BLaER1 treated with 17β-estradiol and CSF1 and Interleukin-3, amounts not matched to agents 10 nM and 100 nM (cell line): ENCODE data around the gene MAP6.

Experiments used
- H3K27ac ChIP-seq, 11 experiments: shearing (Covaris generic); formaldehyde crosslinking; 2 replicates each; pipeline ENCODE4 v1.8.1; 2022
- H3K27me3 ChIP-seq, 11 experiments: shearing (Covaris generic); formaldehyde crosslinking; 2 replicates each; pipeline ENCODE4 v1.8.1; 2022
- H3K36me3 ChIP-seq, 11 experiments: shearing (Covaris generic); formaldehyde crosslinking; 2 replicates each; pipeline ENCODE4 v1.8.1; 2022
- H3K4me1 ChIP-seq, 10 experiments: shearing (Covaris generic); formaldehyde crosslinking; 2 replicates each; pipeline ENCODE4 v1.8.1; 2022
- H3K4me2 ChIP-seq, 11 experiments: shearing (Covaris generic); formaldehyde crosslinking; 2 replicates each; pipeline ENCODE4 v1.8.1; 2022
- H3K4me3 ChIP-seq, 10 experiments: shearing (Covaris generic); formaldehyde crosslinking; 2 replicates each; pipeline ENCODE4 v1.8.1; 2022
- H3K9ac ChIP-seq, 11 experiments: shearing (Covaris generic); formaldehyde crosslinking; 2 replicates each; pipeline ENCODE4 v1.8.1; 2022
- H3K9me3 ChIP-seq, 11 experiments: shearing (Covaris generic); formaldehyde crosslinking; replicated peaks in 1 of 11; 2 replicates each; pipeline ENCODE4 v1.8.1; 2022
- H4K20me1 ChIP-seq, 11 experiments: shearing (Covaris generic); formaldehyde crosslinking; 2 replicates each; pipeline ENCODE4 v1.8.1; 2022
- Cebpa-rat ChIP-seq, 11 experiments: shearing (Covaris generic); IDR thresholded peaks; 2 replicates each; pipeline ENCODE4 v1.8.1; 2022

MAP6 gene

DNA sequence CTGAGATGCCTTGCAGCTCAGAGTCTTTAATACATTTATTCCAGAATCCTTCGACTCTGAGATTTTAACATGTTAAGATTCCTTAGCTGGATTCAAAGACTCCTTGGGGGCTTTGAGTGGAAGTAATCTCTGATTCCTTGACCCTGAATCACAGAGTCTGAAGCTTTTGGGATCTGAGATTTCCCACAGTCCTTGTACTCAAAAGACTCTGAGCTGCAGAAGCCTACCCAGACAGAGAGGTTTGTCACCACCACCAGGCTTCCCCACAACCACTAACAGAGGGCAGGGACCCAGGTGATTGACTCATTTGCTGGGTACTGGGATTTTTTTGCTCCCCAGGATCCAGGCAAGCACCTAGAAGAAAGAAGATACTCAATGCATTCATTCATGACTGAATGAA is 108.2 kb downstream of the MAP6 start:
- Histone ChIP-seq H4K20me1 (peaks cover 0 to 14% (median 6%) of the 10 kb centered on the region in 11 experiments; a peak in 8 of 22 replicates), H3K27ac (no peak overlapping the region), H3K36me3 (peaks cover 0 to 11% (median 1%) of the 10 kb centered on the region in 11 experiments; a peak in 9 of 22 replicates), H3K9ac (0 out of 22 replicates have a peak overlapping the region, but pooled peaks of 1 of the 11 experiments have one; percentile 94), H3K4me3 (no peak overlapping the region), H3K4me2 (no peak overlapping the region), H3K4me1 (peaks cover 31 to 50% (median 39%) of the 10 kb centered on the region in 10 experiments), H3K27me3 (no peaks in the 10 kb centered on the region), H3K9me3 (no peaks in the 10 kb centered on the region)
- no peak for TF ChIP-seq Cebpa-rat (IDR thresholded peaks at IDR 0.05)

DNA sequence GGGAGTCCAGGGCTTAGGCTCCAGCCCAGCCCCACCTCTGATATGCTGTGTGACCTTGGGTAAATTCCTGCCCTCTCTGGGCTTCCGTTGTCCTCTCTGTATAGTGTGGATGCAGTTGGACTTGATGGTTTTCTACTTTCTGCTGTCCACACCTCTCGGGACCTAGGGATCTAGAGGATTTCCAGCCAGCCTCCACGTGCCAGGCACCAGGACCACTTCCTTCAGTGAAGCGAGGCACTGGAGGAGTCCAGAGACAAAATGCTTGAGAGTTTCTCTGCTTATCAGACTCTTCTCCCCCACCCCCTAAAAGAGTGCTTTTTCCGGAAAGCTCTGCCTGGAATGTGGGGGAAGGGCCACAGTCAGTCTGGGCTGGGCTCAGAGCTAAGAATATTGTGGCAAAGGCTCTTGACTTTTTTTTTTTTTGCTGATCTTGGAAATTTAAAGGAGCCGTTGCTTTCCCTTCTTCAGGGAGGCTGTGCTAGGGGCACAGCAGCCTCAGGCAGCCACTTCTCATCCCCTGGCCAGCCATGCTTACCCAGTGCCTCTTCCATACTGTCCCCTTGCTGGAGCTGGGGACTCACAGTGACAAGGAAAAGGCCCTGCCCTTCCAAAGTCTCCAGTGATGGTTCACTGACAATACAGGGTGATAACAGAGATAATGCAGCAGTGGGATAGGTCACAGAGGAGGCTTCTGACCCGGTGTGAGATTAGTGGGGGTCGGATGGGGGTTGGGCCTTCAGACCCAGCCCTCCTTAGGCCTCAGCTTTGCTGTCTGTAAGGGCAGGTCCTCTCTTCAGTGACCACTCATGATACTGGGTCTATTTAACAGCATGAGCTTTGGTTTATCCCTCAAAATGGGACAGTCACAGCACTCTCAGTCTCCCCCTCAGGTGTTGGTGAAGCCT is 109.6 kb downstream of the MAP6 start:
- H3K36me3 ChIP-seq: no peaks in the 10 kb centered on the region
- peak overlapping the region in 2 of 11 experiments; percentile 7 to 10; a peak in 2 of 22 replicates for H3K4me2 ChIP-seq
- peaks cover 23 to 44% (median 35%) of the 10 kb centered on the region in 10 experiments for H3K4me1 ChIP-seq
- no peaks in the 10 kb centered on the region for H3K27me3 ChIP-seq
- H3K4me3 ChIP-seq: no peak overlapping the region
- H3K27ac ChIP-seq: no peak overlapping the region; a peak in 1 of 22 replicates
- no peak for TF ChIP-seq Cebpa-rat (IDR thresholded peaks at IDR 0.05)
- H3K9me3 ChIP-seq: no peaks in the 10 kb centered on the region
- no peaks in the 10 kb centered on the region; a peak in 1 of 22 replicates for H4K20me1 ChIP-seq
- H3K9ac ChIP-seq: no peak overlapping the region; a peak in 2 of 22 replicates

DNA sequence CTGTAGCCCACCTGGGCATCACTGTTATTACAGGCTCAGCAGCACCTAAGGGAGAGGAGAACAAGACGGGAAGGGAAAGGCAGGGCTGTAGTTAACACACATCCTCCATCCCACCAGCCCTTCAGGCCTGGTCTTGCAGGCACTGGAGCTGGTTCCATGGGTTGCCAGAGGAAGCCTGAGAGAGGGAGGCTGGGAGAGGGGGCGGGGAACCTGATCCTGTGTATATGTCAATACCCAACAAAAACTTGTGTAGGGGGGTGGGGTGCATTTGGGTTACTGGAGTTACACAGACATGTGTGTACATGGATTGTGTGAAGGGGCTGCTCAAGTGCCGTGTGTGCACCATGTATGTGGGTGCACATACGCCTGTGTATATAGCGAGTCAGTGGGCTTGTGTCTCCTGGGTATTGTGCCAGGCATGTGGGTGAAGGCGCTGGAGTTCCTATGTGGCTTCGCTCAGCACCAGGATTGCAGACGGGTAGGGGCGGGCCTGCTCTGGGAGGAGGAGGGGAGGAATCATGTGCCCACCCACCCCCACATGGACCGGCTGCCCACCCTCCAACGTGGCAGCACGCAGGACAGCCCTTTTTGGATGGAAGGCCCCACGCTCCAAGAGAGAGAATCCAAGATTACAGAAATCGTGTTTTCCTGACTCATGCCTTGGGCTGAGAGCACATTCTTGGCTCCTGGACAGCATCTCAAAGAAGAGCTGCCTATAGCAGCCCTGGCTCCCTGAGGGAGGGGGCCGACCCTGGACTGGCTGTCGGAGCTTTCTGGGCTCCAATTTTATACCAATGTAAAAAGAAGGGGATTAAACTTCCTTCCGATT is 111.0 kb downstream of the MAP6 start:
- H4K20me1 ChIP-seq: no peaks in the 10 kb centered on the region
- no peak overlapping the region for H3K27ac ChIP-seq
- H3K27me3 ChIP-seq: no peaks in the 10 kb centered on the region
- H3K36me3 ChIP-seq: no peaks in the 10 kb centered on the region
- no peak overlapping the region for H3K4me3 ChIP-seq
- H3K4me2 ChIP-seq: no peak overlapping the region
- no peak overlapping the region for H3K9ac ChIP-seq
- no peak for TF ChIP-seq Cebpa-rat (IDR thresholded peaks at IDR 0.05)
- H3K4me1 ChIP-seq: peaks cover 16 to 40% (median 30%) of the 10 kb centered on the region in 10 experiments
- no peaks in the 10 kb centered on the region for H3K9me3 ChIP-seq

DNA sequence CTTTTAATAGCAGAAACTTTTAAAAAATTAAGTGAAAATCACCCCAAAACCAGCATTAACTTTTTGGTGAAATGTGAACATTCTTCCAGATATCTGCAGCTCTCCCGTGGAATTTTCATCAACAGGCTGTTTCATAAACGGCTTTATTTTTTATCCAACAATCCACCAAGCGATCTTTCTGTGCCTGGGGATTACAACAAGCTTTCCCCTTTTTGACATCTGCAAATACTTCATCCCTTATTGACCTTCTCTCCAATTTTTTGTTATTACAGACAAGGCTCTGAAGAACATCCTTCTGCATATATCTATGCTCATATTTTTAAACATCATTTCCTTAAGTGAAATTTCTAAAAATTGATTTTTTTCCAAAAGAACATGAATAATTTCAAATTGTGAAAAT is 112.6 kb downstream of the MAP6 start:
- no peak overlapping the region for H3K9ac ChIP-seq
- peaks cover 10 to 34% (median 23%) of the 10 kb centered on the region in 10 experiments for H3K4me1 ChIP-seq
- no peak overlapping the region for H3K4me3 ChIP-seq
- no peaks in the 10 kb centered on the region for H3K36me3 ChIP-seq
- no peak for TF ChIP-seq Cebpa-rat (IDR thresholded peaks at IDR 0.05)
- H3K9me3 ChIP-seq: no peaks in the 10 kb centered on the region
- H3K4me2 ChIP-seq: no peak overlapping the region
- no peaks in the 10 kb centered on the region for H3K27me3 ChIP-seq
- H4K20me1 ChIP-seq: no peaks in the 10 kb centered on the region
- H3K27ac ChIP-seq: no peak overlapping the region

DNA sequence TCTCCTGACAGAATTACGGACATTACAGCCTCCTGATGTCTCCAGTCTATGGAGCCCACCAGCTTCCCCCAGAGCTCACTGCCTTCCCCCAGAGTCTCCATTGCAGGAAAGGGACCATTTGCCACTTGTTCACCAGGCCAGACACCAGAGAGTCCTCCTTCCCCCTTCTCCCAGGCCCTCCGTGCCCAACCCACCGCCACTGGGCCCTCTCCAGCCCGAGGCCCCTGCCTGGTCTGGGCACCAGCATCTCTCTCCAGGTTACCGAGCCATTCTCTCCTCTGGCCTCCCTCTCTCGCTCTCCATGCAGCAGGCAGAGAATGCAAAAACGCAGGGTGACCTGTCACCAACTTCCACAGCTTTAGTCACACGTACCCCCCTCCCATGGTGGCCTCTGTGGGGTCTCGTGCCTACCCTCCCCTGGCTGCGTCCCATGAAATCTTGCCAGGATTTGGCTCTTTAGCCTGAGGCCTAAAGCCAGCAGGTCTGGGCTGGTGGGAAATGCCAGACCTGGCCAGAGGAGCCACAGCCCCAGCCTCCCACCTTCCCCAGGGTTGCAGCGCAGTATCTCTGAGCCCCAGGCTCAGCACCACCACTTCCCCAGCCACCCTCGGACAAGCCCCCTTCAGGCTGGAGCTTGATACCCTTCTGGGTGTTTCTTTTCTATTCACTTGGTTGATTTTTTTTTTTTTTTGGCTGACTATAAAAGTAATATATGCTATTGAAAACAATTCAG is 113.6 kb downstream of the MAP6 start:
- Histone ChIP-seq H3K4me1 (peaks cover 16 to 38% (median 25%) of the 10 kb centered on the region in 10 experiments), H3K36me3 (no peaks in the 10 kb centered on the region), H3K27me3 (no peaks in the 10 kb centered on the region), H3K4me3 (no peak overlapping the region), H3K9me3 (no peaks in the 10 kb centered on the region), H3K9ac (peak overlapping the region in 4 of 11 experiments; percentile 46 to 66 (median 56); a peak in 5 of 22 replicates), H4K20me1 (no peaks in the 10 kb centered on the region), H3K4me2 (peak overlapping the region in 7 of 11 experiments; percentile 23 to 74 (median 64); a peak in 10 of 22 replicates), H3K27ac (peak overlapping the region in 7 of 11 experiments; percentile 24 to 71 (median 59); a peak in 11 of 22 replicates)
- TF ChIP-seq Cebpa-rat (IDR thresholded peaks at IDR 0.05): no peak

DNA sequence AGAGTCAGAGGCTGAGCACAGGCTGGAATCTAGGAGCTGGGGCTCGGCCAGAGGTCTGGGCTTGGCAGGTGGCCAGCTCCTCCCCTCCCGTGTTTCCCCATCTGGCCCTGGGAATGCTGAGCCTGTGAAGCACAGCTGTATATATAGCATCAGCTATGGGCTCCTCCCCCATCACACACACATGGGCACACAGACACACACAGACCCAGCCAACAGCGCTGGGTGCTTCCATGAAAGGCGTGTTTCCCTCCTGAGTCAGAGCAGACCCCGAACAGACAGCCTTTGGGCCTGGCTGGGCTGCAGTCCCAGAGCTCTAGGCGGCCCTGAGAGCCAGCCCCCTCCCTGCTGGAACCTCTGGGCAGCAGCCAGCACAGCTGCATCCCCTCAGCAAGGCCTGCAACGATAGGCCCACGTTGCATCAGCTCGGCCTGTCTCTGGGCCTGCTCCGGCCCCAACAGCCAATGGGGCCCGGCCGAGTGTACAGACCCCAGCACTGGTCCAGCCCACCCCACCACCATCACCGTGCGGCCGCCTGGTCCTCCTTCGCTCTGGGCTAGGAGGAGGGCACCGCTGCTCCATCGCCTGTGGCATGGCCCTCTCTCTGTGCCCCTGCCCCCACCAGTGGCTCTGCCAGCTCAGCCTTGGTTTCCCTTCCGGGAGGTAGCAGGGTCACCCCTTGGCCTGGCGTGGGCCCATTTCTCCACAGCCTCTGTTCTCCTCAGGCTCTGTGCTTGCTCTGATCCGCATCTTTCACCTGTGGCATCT is 114.4 kb downstream of the MAP6 start:
- TF ChIP-seq Cebpa-rat (IDR thresholded peaks at IDR 0.05): no peak
- peaks cover 0 to under 1% (median 0%) of the 10 kb centered on the region in 11 experiments; a peak in 1 of 22 replicates for H3K9me3 ChIP-seq
- peak overlapping the region in 7 of 11 experiments; percentile 6 to 66 (median 46); a peak in 11 of 22 replicates for H3K9ac ChIP-seq
- peak overlapping the region; percentile 23 to 74 (median 57) for H3K4me2 ChIP-seq
- no peak overlapping the region for H3K4me3 ChIP-seq
- no peaks in the 10 kb centered on the region for H3K36me3 ChIP-seq
- no peaks in the 10 kb centered on the region for H4K20me1 ChIP-seq
- H3K4me1 ChIP-seq: peaks cover 16 to 45% (median 31%) of the 10 kb centered on the region in 10 experiments
- H3K27me3 ChIP-seq: no peaks in the 10 kb centered on the region
- H3K27ac ChIP-seq: peak overlapping the region in 8 of 11 experiments; percentile 23 to 71 (median 48); a peak in 16 of 22 replicates

DNA sequence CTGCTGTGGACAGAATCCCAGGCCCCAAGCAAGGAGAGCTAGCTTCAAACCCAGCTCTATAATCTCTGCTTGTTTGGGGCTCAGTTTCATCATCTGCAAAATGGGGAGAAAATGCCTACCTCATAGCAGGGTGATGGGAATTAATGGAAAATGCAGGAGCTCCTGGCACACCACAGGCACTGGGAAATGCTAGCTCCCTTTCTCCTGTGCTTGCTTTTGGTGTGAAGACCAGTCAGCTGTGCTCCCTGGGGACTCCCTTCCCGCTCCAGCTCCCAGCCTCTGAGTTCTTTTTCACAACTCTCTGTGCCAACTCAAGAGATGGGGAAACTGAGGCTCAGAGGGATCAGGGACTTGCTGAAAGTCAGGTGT is 115.0 kb downstream of the MAP6 start:
- Histone ChIP-seq H3K36me3 (no peaks in the 10 kb centered on the region), H3K4me2 (peak overlapping the region; percentile 23 to 74 (median 57)), H4K20me1 (no peaks in the 10 kb centered on the region), H3K9me3 (peaks cover 0 to 6% (median 0%) of the 10 kb centered on the region in 11 experiments; a peak in 2 of 22 replicates), H3K27ac (peak overlapping the region in 7 of 11 experiments; percentile 23 to 71 (median 59); a peak in 10 of 22 replicates), H3K9ac (peak overlapping the region in 6 of 11 experiments; percentile 6 to 66 (median 49); a peak in 8 of 22 replicates), H3K4me3 (no peak overlapping the region), H3K4me1 (peaks cover 15 to 45% (median 30%) of the 10 kb centered on the region in 10 experiments), H3K27me3 (no peaks in the 10 kb centered on the region)
- no peak for TF ChIP-seq Cebpa-rat (IDR thresholded peaks at IDR 0.05)

DNA sequence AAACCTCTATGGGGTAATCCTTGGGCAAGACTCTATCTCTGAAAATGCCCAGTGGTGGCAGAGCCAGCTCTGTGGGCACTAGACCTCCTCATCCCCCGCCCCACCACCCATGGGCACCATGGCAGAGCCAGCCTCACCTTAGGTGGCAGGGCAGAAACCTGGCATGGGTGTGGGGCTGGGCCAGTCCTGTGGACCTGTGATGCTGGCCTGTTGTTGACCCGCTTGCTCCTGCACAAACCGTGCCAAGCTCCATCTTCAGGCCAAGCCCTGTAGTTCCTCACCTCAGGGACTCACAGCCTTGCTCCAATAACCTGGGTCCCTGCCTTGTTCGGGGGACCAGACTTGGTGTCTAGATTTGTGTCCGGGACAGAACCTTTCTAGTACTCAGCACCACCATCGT is 115.7 kb downstream of the MAP6 start:
- no peaks in the 10 kb centered on the region for H3K27me3 ChIP-seq
- no peak overlapping the region for H3K4me3 ChIP-seq
- no peaks in the 10 kb centered on the region for H3K36me3 ChIP-seq
- H3K27ac ChIP-seq: peak overlapping the region in 1 of 11 experiments; percentile 71; a peak in 1 of 22 replicates
- no peaks in the 10 kb centered on the region for H4K20me1 ChIP-seq
- no peak overlapping the region for H3K4me2 ChIP-seq
- no peak for TF ChIP-seq Cebpa-rat (IDR thresholded peaks at IDR 0.05)
- peaks cover 0 to 7% (median 0%) of the 10 kb centered on the region in 11 experiments; a peak in 2 of 22 replicates for H3K9me3 ChIP-seq
- H3K4me1 ChIP-seq: peaks cover 15 to 45% (median 30%) of the 10 kb centered on the region in 10 experiments
- H3K9ac ChIP-seq: no peak overlapping the region
